H1 (cell line): Measurements from ENCODE around the gene COLEC11. TPM values are rescaled to one million over a fixed set of nuclear protein-coding genes. Genes with fewer than 3 reads are reported as not detected.

Source experiments
- ATF2 ChIP-seq: IDR thresholded peaks from 2 replicates; pipeline ENCODE4 v1.6.1; 2012; ENCODE audit warnings: low read length, inconsistent platforms
- BACH1 ChIP-seq: IDR thresholded peaks from 2 replicates; pipeline ENCODE4 v1.6.1; 2012; ENCODE audit warnings: low read length, improper control_type of control experiment
- KDM5A ChIP-seq: fragments of 200-600 bp; IDR thresholded peaks from 2 replicates; pipeline ENCODE4 v1.7.1; 2012; ENCODE audit warnings: mild to moderate bottlenecking, low read length, inconsistent platforms, mixed read lengths
- POLR2A ChIP-seq, 2 experiments: IDR thresholded peaks; 1 replicate in 1 of 2; 2 replicates in 1 of 2; pipeline ENCODE4 v1.6.1; 2011; ENCODE audit warnings: low read depth in 2 of 2, low read length in 2 of 2, mild to moderate bottlenecking in 2 of 2; ENCODE audit errors: control extremely low read depth in 1 of 2
- polyA plus RNA-seq, 7 experiments: library from polyadenylated mRNA; depleted of rRNA in 3 of 7; stranded (reverse) in 5 of 7; unstranded in 2 of 7; fragments of >200 nt in 5 of 7; fragments of 200-250 nt in 2 of 7; gene quantifications; 1 replicate in 5 of 7; 2 replicates in 1 of 7; 4 replicates in 1 of 7; pipeline versions ENCODE4 v1.2.1 to v1.2.3, GENCODE V29; 2011 to 2013; ENCODE audit warnings: missing spikeins in 2 of 7, mixed read lengths in 2 of 7
- total RNA-seq: library from RNA; stranded (reverse); fragmentation: NEBNext Ultra II Directional; extraction: Animal tissue kit (Norgen Biotek cat#: 25700); gene quantifications from 2 replicates; pipeline ENCODE4 v1.2.1, GENCODE V29; 2021

The COLEC11 gene
- total and polyA plus RNA-seq, 2 of the 8 experiments (the other 6 are each of a cell fraction or from before 2014, with no cell fraction given) = 0.47 to 0.80 TPM

GRCh38 chr2:3589086-3589485, 5.8 kb upstream of the COLEC11 start (continued):
- TF ChIP-seq ATF2 (no peak), KDM5A (no peak), BACH1 (no peak), POLR2A (IDR thresholded peaks at IDR 0.05; ENCODE audit: control extremely low read depth in 1 of 2, low read depth in 2 of 2, low read length in 2 of 2) (no peak)
